ENCODE results near the gene DDX1. TPM values are rescaled to one million over a fixed set of nuclear protein-coding genes. Genes with fewer than 3 reads are reported as not detected.

Gene DDX1
- polyA plus RNA-seq, 1 donor (not counting 4 experiments of a cell fraction or from before 2014, with no cell fraction given), result 140 TPM

GRCh38 chr2:15570104-15570503 is 21.6 kb upstream of the DDX1 start:
- Histone ChIP-seq H3K27me3 (ENCODE audit: control insufficient read depth, extremely low read depth, insufficient read depth, low read length) (no peaks in the 10 kb centered on the region), H3K79me2 (ENCODE audit: control insufficient read depth, insufficient read depth, low read length) (no peaks in the 10 kb centered on the region), H3K9me3 (ENCODE audit: control insufficient read depth, low read depth, low read length) (no peaks in the 10 kb centered on the region), H3K4me2 (ENCODE audit: control insufficient read depth, extremely low read depth, insufficient read depth, low read depth, low read length) (no peak overlapping the region), H4K20me1 (ENCODE audit: control insufficient read depth, extremely low read depth, insufficient read depth, low read length) (no peaks in the 10 kb centered on the region), H3K4me3 (ENCODE audit: control insufficient read depth in 2 of 3, extremely low read depth in 1 of 3, insufficient read depth in 2 of 3, low read depth in 1 of 3, low read length in 3 of 3) (no peak overlapping the region), H2AFZ (ENCODE audit: control insufficient read depth, low read length) (no peak overlapping the region), H3K36me3 (ENCODE audit: control insufficient read depth in 2 of 2, extremely low read depth in 1 of 2, insufficient read depth in 2 of 2, low read length in 2 of 2) (no peaks in the 10 kb centered on the region), H3K9ac (ENCODE audit: control insufficient read depth, extremely low read depth, insufficient read depth, low read length) (no peak overlapping the region), H3K27ac (ENCODE audit: control insufficient read depth, insufficient read depth, low read length) (no peak overlapping the region), H3K9me1 (ENCODE audit: control insufficient read depth, extremely low read depth, insufficient read depth, low read length) (no peaks in the 10 kb centered on the region), H3K4me1 (ENCODE audit: control insufficient read depth, extremely low read depth, insufficient read depth, low read length) (no peaks in the 10 kb centered on the region)
- no peak for TF ChIP-seq CTCF (optimal IDR thresholded peaks at IDR 0.05 in 1 of 3, IDR thresholded peaks at IDR 0.05 in 1 of 3, conservative IDR thresholded peaks at IDR 0.05 in 1 of 3; ENCODE audit: extremely low read depth in 1 of 3, insufficient read depth in 2 of 3, low read length in 3 of 3)
- no peak for TF ChIP-seq EZH2 (IDR thresholded peaks at IDR 0.05; ENCODE audit: low read length)
- DNase-seq (ENCODE audit: low read depth, low spot score), result no peak
- dilution Hi-C loops (cut with MboI; ENCODE audit: extremely low pct_ligation_motif_present, low sequenced_read_pairs), result no loop called here
- no peak for FAIRE-seq

GRCh38 chr2:15571729-15572128 is 19.9 kb upstream of the DDX1 start:
- Histone ChIP-seq H3K27ac (ENCODE audit: control insufficient read depth, insufficient read depth, low read length) (no peak overlapping the region), H3K4me1 (ENCODE audit: control insufficient read depth, extremely low read depth, insufficient read depth, low read length) (no peaks in the 10 kb centered on the region), H3K4me3 (ENCODE audit: control insufficient read depth in 2 of 3, extremely low read depth in 1 of 3, insufficient read depth in 2 of 3, low read depth in 1 of 3, low read length in 3 of 3) (no peak overlapping the region), H3K36me3 (ENCODE audit: control insufficient read depth in 2 of 2, extremely low read depth in 1 of 2, insufficient read depth in 2 of 2, low read length in 2 of 2) (no peaks in the 10 kb centered on the region), H3K9me3 (ENCODE audit: control insufficient read depth, low read depth, low read length) (no peaks in the 10 kb centered on the region), H3K9ac (ENCODE audit: control insufficient read depth, extremely low read depth, insufficient read depth, low read length) (no peak overlapping the region), H3K4me2 (ENCODE audit: control insufficient read depth, extremely low read depth, insufficient read depth, low read depth, low read length) (no peak overlapping the region), H2AFZ (ENCODE audit: control insufficient read depth, low read length) (no peak overlapping the region), H3K9me1 (ENCODE audit: control insufficient read depth, extremely low read depth, insufficient read depth, low read length) (no peaks in the 10 kb centered on the region), H3K79me2 (ENCODE audit: control insufficient read depth, insufficient read depth, low read length) (no peaks in the 10 kb centered on the region), H3K27me3 (ENCODE audit: control insufficient read depth, extremely low read depth, insufficient read depth, low read length) (no peaks in the 10 kb centered on the region), H4K20me1 (ENCODE audit: control insufficient read depth, extremely low read depth, insufficient read depth, low read length) (no peaks in the 10 kb centered on the region)
- FAIRE-seq (no peak), DNase-seq (ENCODE audit: low read depth, low spot score) (no peak)
- dilution Hi-C loops (cut with MboI; ENCODE audit: extremely low pct_ligation_motif_present, low sequenced_read_pairs), result no loop called here
- TF ChIP-seq EZH2 (IDR thresholded peaks at IDR 0.05; ENCODE audit: low read length) (no peak), CTCF (optimal IDR thresholded peaks at IDR 0.05 in 1 of 3, IDR thresholded peaks at IDR 0.05 in 1 of 3, conservative IDR thresholded peaks at IDR 0.05 in 1 of 3; ENCODE audit: extremely low read depth in 1 of 3, insufficient read depth in 2 of 3, low read length in 3 of 3) (no peak)

Data from keratinocyte (primary cell).